ENCODE measurements around the gene ADAMTS1.

The ADAMTS1 gene

DNA sequence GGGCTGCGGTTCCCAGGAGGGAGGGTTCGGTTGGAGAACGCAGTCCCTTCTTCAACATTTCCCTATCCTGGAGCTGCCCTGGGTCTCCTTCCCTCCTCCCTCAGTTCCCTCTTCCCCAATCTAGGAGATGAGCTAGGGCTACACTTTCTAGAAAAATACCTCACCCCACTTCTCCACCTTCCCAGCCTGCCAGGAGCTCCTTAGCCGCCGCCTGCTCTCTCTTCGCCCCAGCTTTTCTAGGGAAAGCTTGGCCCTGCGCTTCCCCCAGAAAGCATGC is 488 bp upstream of the ADAMTS1 start:
- H3K4me3 ChIP-seq (ENCODE audit: low read length) = peak overlapping the region; percentile 62
- DNase-seq (ENCODE audit: low read depth) = no peak
- TF ChIP-seq, protein P1, sequence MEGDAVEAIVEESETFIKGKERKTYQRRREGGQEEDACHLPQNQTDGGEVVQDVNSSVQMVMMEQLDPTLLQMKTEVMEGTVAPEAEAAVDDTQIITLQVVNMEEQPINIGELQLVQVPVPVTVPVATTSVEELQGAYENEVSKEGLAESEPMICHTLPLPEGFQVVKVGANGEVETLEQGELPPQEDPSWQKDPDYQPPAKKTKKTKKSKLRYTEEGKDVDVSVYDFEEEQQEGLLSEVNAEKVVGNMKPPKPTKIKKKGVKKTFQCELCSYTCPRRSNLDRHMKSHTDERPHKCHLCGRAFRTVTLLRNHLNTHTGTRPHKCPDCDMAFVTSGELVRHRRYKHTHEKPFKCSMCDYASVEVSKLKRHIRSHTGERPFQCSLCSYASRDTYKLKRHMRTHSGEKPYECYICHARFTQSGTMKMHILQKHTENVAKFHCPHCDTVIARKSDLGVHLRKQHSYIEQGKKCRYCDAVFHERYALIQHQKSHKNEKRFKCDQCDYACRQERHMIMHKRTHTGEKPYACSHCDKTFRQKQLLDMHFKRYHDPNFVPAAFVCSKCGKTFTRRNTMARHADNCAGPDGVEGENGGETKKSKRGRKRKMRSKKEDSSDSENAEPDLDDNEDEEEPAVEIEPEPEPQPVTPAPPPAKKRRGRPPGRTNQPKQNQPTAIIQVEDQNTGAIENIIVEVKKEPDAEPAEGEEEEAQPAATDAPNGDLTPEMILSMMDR (IDR thresholded peaks at IDR 0.05; ENCODE audit: insufficient read depth, low read depth, low read length, missing control alignments) = no peak

DNA sequence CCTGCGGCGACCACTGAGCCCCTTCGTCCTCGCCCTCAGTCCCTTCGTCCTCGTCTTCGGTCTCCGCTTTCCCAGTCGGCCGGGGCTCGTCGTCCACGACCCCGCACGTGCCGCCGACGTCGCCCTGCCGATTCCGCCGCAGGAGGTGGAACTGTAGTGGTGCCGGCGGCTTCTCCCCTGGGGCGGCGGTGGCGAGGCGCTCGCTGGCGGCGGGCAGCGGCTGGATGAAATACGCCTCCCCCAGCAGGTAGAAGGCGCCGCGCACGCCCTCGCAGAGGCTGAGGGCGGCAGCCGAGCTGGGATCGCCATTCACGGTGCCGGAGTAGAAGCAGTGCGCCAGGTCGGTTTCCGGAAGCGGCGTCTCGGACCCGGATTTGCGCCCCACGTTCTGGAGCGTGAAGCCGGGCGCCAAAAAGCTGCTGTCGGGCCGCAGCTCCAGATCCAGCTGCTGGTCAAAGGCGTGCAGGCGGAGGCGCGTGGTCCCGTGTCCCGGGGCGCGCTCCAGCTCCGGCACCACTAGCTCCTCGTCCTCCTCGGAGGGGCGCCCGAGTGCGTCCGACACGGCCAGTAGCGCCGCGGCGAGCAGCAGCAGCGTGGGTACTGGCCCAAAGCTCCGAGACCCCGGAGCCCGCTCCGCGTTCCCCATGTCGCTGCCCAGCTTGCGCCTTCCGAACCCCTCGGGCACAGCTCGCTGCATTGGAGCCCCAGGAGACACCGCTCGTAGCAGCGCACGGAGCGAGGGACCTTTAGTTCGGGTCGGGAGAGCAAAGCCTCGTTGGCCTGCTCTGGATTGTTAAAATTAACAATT is 747 bp downstream of the ADAMTS1 start:
- peak; percentile 52 for DNase-seq (ENCODE audit: low read depth)
- TF ChIP-seq, protein P1 (IDR thresholded peaks at IDR 0.05; ENCODE audit: insufficient read depth, low read depth, low read length, missing control alignments) = no peak

DNA sequence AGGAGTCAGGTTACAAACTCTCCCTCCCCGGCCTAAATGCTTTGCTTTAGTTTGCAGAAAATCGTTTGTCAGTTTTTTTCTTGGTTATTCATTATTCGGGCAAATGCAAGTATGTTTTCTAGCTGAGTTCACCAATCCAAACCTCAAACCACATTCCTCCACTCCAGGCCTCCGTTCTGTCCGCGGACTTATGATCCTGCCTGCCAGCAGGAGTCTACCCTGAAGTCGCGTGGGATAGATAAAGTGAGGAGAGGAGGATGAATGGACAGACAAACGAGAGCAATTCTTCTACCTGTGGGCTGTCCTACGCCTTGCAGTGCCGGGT is 1.3 kb downstream of the ADAMTS1 start:
- DNase-seq (ENCODE audit: low read depth) = peak; percentile 54
- TF ChIP-seq, protein P1 (IDR thresholded peaks at IDR 0.05; ENCODE audit: insufficient read depth, low read depth, low read length, missing control alignments) = peak; percentile 31
- H3K4me3 ChIP-seq (ENCODE audit: low read length) = peak overlapping the region; percentile 62

More for the DNA sequence above, 747 bp downstream of the ADAMTS1 start:
- peak overlapping the region; percentile 62 for H3K4me3 ChIP-seq (ENCODE audit: low read length)

DNA sequence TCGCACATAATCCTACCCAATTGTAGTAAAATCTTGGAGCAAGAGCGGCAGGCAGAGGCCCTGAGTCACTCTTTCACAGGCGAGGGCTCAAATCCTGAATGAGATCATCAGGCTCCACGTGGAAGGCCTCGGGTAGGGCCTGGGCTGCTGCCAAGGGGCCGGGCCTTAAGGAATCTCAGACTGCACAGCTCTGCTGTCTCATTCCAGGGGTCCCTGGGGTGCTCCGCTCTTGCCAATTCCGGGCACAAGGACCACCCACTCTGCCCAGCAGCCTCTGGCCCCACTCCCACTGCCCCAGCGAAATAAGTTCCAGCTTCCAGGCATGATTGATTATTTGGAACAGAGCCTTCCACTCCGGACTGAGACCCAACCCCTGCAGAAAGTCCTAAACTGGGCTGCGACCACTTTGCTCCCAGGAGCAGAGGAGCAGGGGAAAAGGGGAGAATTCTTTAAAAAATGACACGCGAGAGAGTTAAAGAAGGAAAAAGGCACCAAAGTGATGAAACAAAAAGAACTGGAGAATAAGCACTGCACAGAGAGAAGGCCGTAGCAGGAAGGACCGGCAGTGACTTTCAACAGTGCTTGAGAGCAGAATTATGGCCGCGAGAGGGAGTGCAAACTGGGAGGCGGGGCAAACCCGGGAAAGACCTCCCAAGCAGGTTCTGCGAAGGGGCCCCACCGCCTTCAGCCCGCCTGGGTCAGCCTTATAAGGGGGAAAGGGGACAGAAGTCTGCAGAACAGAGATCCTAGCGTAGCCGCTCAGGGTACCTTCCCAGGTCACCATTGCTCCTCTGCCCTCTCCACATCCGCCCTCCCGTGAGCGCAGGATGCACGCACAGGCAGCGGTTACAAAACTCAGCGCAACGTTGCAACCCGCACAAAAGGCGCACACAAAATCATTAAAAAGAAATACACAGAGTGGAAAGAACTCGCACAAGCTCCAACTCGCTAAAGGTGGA is 2.0 kb downstream of the ADAMTS1 start:
- H3K4me3 ChIP-seq (ENCODE audit: low read length) = peak overlapping the region; percentile 62
- TF ChIP-seq, protein P1 (IDR thresholded peaks at IDR 0.05; ENCODE audit: insufficient read depth, low read depth, low read length, missing control alignments) = peak; percentile 52
- DNase-seq (ENCODE audit: low read depth) = peak; percentile 96

DNA sequence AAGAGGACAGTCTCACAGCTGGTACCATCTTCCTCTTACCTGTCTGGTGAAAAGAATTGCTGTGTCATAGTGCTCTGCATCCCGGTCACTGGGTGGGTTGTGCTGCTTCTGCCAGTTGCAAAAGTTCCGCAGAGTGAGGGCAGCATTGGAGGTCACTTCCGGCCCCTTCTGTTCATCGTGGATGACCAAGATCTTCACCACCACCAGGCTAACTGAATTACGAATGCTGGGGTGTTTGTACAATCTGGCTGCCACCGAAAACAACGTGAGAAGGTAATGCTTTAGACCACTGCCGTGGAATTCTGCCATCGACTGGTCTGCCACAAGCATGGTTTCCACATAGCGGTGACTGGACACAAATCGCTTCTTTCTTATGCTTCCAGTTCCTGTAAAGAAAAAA is 2.9 kb downstream of the ADAMTS1 start:
- no peak overlapping the region for H3K4me3 ChIP-seq (ENCODE audit: low read length)
- DNase-seq (ENCODE audit: low read depth) = no peak
- TF ChIP-seq, protein P1 (IDR thresholded peaks at IDR 0.05; ENCODE audit: insufficient read depth, low read depth, low read length, missing control alignments) = no peak

DNA sequence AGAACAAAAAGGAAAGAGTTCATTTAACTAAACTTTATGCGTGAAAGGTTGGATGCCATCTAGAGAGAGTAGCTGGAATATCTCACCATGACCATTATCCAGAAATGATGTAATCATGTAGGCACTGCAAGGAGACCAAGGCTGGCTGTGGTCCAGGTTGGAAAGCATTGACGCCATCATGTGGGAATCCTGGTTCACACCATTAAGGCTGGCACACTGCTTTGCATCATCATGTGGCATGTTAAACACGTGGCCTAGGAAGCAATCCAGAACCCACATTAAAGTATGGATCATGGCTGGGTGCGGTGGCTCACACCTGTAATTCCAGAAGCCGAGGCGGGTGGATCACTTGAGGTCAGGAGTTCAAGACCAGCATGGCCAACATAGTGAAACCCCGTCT is 4.3 kb downstream of the ADAMTS1 start:
- peak; percentile 95 for DNase-seq (ENCODE audit: low read depth)
- TF ChIP-seq, protein P1 (IDR thresholded peaks at IDR 0.05; ENCODE audit: insufficient read depth, low read depth, low read length, missing control alignments) = peak; percentile 30
- H3K4me3 ChIP-seq (ENCODE audit: low read length) = no peak overlapping the region
